Posterior cingulate gyrus (tissue), 11 donors: Measurements from ENCODE around the gene SLC26A1.
"Not testable (repeated sequence)": the region's sequence is repeated elsewhere in the genome, so short reads cannot be mapped to it uniquely, and the experiment has no call there.

ENCODE experiments used
- DNase-seq, 10 donors: peaks; one replicate each; pipeline versions ENCODE4 v3.0.0 to v3.0.0-alpha.2; 2020 to 2021; ENCODE audit warnings: mixed read lengths in 3 of 10
- intact Hi-C: fragments of 100-400 bp; cut with DNase I; formaldehyde crosslinking; loops from one replicate; pipeline ENCODE4 v1.15.1; 2023

The SLC26A1 gene

DNA sequence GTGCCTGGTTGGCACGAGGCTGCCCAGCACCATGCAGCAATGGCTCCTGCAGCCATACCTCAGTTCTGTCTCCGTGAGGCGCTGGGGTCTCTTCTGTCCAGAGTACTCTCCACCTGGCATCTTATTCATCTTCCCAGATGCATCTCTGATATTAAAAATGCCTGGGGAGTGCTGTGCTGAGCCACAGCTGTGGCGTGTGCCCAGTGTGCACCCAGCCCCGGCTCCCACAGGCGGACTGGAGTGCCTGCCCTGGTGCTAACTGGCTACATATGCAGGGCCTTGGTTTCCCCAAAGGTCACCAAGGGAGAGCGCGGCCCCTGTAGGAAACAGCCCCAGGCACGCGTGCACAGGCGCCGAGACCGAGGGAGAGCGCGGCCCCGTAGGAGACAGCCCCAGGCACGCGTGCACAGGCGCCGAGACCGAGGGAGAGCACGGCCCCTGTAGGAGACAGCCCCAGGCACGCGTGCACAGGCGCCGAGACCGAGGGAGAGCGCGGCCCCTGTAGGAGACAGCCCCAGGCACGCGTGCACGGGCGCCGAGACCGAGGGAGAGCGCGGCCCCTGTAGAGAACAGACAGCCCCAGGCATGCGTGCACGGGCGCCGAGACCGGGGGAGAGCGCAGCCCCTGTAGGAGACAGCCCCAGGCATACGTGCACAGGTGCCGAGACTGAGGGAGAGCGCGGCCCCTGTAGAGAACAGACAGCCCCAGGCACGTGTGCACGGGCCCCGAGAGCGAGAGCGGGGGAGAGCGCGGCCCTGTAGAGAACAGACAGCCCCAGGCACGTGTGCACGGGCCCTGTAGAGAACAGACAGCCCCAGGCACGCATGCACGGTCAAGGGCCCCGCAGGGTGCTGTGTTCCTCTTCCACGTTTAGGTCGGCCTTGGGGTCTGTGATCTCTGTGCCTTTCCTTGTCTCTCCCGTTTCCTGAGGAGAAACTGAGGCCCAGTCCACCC is 46.4 kb downstream of the SLC26A1 start:
- intact Hi-C loops: no loop called here
- peak in 2 of 10 donors; percentile 51 to 52 for DNase-seq

GRCh38 chr4:946103-946450 is 47.1 kb downstream of the SLC26A1 start:
- intact Hi-C loops: no loop called here
- no peak for DNase-seq

DNA sequence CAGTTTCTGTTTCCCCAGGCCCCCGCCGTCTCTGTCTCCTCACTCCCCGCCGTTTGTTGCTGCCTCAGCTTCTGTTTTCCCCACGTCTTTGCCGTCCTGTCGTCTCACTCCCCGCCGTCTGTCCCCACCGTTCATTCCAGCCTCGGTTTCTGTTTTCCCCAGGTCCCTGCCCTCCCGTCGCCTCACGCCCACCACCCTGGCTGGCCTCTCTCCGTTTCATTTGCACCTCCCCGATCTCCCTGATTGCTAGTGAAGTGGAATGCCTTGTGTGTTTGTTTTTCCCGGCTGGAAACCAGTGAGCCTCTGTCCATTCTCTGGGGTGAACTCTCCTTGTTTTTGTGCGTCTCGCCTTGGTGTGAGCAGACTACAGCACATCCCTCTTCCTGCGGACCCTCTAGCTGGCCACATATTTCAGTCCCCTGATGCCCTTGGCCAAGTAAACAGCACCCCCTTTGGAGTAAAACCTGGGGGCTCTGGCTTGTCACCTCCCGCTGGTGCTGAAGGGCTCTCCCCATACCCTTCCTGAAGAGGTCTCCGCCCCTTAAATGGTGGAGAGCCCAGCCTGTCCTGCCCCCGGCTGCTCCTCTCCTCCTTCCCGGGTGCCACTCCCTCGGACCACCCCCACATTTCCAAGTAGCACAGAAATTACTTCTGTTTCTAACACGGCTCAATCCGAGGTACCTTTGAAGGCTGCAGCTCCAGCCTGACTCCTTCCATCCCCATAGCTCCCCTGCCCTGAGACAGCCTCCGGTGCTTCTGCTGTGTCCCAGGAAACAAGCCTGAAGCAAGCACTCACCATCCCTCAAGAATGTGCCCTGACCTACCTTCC is 47.7 kb downstream of the SLC26A1 start:
- peak in 1 of 10 donors; percentile 50 for DNase-seq
- intact Hi-C loops: no loop called here

- intact Hi-C loops, DNase-seq: not testable (repeated sequence)
Observed at GRCh38 chr4:939508-939907, 53.7 kb downstream of the SLC26A1 start.
